Loucy (cell line): ENCODE data around the gene FAM13A.

ENCODE experiments used
- CTCF ChIP-seq: fragments of 200-600 bp; sonication (generic); conservative IDR thresholded peaks from 2 replicates; pipeline ENCODE4 v1.5.1; 2014; ENCODE audit warnings: mild to moderate bottlenecking, antibody characterized with exemption, low read length
- EZH2phosphoT487 ChIP-seq: fragments of 200-600 bp; IDR thresholded peaks from 2 replicates; pipeline ENCODE4 v1.6.1; 2018; ENCODE audit warnings: antibody characterized with exemption, mild to moderate bottlenecking, moderate library complexity, borderline replicate concordance

- TF ChIP-seq CTCF (no peak), EZH2phosphoT487 (no peak)
These were observed 119.9 kb downstream of the FAM13A start for GRCh38 chr4:88937081-88937480.
